RWPE2 (cell line): ENCODE results near the gene NDUFV1.
A peak's percentile ranks its signal among the peaks of the same experiment; 100 is the strongest.

Experiments used
- ATAC-seq: fragments of 200-7000 bp; cut with Tn5 transposase; 3 replicates; pipeline ENCODE4 v1.9.1; 2021; ENCODE audit warnings: low read depth
- DNase-seq: peaks from one replicate; pipeline ENCODE4 v3.0.0-alpha.2; 2020; ENCODE audit warnings: low spot score
- H3K27ac ChIP-seq: fragments of 450-650 bp; 2 replicates; pipeline ENCODE4 v1.5.1; 2017; ENCODE audit warnings: mild to moderate bottlenecking; ENCODE audit not compliant: poor library complexity, severe bottlenecking
- H3K27me3 ChIP-seq: fragments of 250-450 bp; sonication (Bioruptor Pico); 2 replicates; pipeline ENCODE4 v1.5.1; 2021; ENCODE audit warnings: mild to moderate bottlenecking, moderate library complexity; ENCODE audit not compliant: insufficient read depth, poor library complexity, severe bottlenecking
- H3K36me3 ChIP-seq: fragments of 250-450 bp; sonication (Bioruptor Pico); 2 replicates; pipeline ENCODE4 v1.5.1; 2020; ENCODE audit warnings: low read depth, mild to moderate bottlenecking, moderate library complexity
- H3K4me1 ChIP-seq: fragments of 250-450 bp; sonication (Bioruptor Pico); 2 replicates; pipeline ENCODE4 v1.5.1; 2021; ENCODE audit warnings: mild to moderate bottlenecking, moderate library complexity; ENCODE audit not compliant: insufficient read depth, poor library complexity, severe bottlenecking
- H3K4me3 ChIP-seq: fragments of 250-450 bp; sonication (Bioruptor Pico); 2 replicates; pipeline ENCODE4 v1.5.1; 2021; ENCODE audit warnings: mild to moderate bottlenecking, moderate library complexity; ENCODE audit not compliant: severe bottlenecking
- H3K9me3 ChIP-seq: fragments of 250-450 bp; sonication (Bioruptor Pico); 2 replicates; pipeline ENCODE4 v1.5.1; 2021; ENCODE audit warnings: mild to moderate bottlenecking, moderate library complexity; ENCODE audit not compliant: severe bottlenecking
- CTCF ChIP-seq: fragments of 450-650 bp; IDR thresholded peaks from one replicate; pipeline ENCODE4 v1.5.1; 2017; ENCODE audit warnings: mild to moderate bottlenecking, moderate library complexity; ENCODE audit not compliant: poor library complexity, severe bottlenecking

NDUFV1 gene

GRCh38 chr11:67640758-67641337 lies 34.1 kb downstream of the NDUFV1 start:
- H3K9me3 ChIP-seq: no peaks in the 10 kb centered on the region
- no peak overlapping the region for H3K4me3 ChIP-seq
- no peaks in the 10 kb centered on the region for H3K36me3 ChIP-seq
- H3K27ac ChIP-seq: no peak overlapping the region
- ATAC-seq (no peak), DNase-seq (peak; percentile 41)
- H3K27me3 ChIP-seq: no peaks in the 10 kb centered on the region
- H3K4me1 ChIP-seq: no peaks in the 10 kb centered on the region
- no peak for TF ChIP-seq CTCF

GRCh38 chr11:67641338-67642172 lies 34.8 kb downstream of the NDUFV1 start:
- Histone ChIP-seq H3K27me3 (no peaks in the 10 kb centered on the region), H3K4me1 (no peaks in the 10 kb centered on the region), H3K9me3 (no peaks in the 10 kb centered on the region), H3K36me3 (no peaks in the 10 kb centered on the region), H3K4me3 (no peak overlapping the region), H3K27ac (no peak overlapping the region)
- peak; percentile 49 for DNase-seq
- ATAC-seq: no peak
- TF ChIP-seq CTCF: no peak

GRCh38 chr11:67642173-67643120 lies 35.7 kb downstream of the NDUFV1 start:
- Histone ChIP-seq H3K9me3 (no peaks in the 10 kb centered on the region), H3K27me3 (no peaks in the 10 kb centered on the region), H3K4me1 (no peaks in the 10 kb centered on the region), H3K27ac (no peak overlapping the region), H3K4me3 (no peak overlapping the region), H3K36me3 (no peaks in the 10 kb centered on the region)
- TF ChIP-seq CTCF: no peak
- ATAC-seq (no peak), DNase-seq (peak; percentile 47)

GRCh38 chr11:67644042-67644441 lies 37.3 kb downstream of the NDUFV1 start:
- no peak for DNase-seq
- TF ChIP-seq CTCF: peak; percentile 25
- no peaks in the 10 kb centered on the region for H3K36me3 ChIP-seq
- no peaks in the 10 kb centered on the region for H3K27me3 ChIP-seq
- no peaks in the 10 kb centered on the region for H3K9me3 ChIP-seq
- no peak overlapping the region for H3K4me3 ChIP-seq
- no peak for ATAC-seq
- no peak overlapping the region for H3K27ac ChIP-seq
- no peaks in the 10 kb centered on the region for H3K4me1 ChIP-seq
